ENCODE measurements around the gene NFASC. TPM values are rescaled to one million over a fixed set of nuclear protein-coding genes. Genes with fewer than 3 reads are reported as not detected.

NFASC gene
- polyA plus RNA-seq, 3 donors = 2.1 to 9.6 (median 2.2) TPM

DNA sequence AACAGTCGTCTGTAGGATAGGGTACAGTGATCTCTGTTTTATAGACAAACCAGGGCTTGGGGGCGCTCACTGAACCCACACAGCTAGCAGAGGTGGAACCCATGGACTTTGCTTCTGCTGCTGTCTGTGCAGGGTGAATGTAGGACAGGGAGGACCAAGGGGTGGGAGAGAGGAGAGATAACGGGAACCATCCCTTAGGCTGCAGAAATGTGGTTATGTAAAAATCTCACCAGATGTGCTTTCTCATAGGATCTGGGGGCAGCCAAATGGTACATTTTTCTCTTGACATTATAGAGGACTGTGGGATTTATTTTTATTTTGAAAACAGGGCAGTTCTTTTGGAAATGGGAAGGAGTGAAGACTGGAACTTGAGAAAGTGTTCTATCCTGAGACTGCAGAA is 8.7 kb downstream of the NFASC start:
- H3K27ac ChIP-seq (ENCODE audit: low read depth, low read length) = no peak overlapping the region
- WGBS, 3 donors = 58 to 61% (median 60%) methylated on average over 3 of the region's 3 CpGs

DNA sequence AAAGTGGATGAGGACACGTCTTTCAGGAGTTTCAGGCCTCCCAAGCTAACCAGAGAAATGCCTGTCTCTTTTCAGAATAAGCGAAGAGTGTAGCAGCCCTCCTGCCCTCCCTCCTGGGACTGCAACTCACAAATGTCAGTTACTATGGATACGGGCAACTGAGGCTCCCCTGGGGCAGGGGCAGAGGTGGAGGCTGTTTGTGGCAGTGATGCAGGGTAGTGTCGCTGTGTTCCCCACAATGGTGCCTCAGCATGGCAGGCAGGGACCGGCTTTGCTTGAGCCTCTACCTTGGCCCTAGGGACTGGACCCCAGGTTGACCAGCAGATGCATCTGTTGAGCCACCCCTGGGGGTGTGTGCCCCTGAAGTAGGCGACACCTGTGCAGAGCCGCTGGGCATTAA is 10.2 kb downstream of the NFASC start:
- WGBS, 3 donors = 90 to 95% (median 91%) methylated on average over 7 of the region's 7 CpGs
- H3K27ac ChIP-seq (ENCODE audit: low read depth, low read length) = no peak overlapping the region

DNA sequence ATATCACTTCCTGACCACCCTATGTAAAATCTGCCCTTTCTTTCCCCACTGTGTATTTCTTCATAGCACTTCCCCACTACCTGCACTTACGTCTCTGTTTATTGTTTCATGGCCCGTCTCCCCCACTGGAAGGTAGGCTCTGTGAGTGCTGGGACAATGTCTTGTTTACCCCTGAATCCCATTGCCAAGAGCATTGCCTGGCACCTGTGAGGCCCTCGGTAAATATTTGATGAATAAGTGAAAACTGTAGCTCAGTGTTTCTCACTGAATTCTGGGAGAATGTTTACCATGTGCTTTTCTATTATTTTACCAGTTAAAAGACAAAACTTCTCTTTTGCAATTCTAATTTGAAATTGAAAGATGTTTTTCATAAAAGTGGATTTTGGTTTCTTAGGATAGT is 11.8 kb downstream of the NFASC start:
- 39 to 81% (median 80%) methylated on average over 3 of the region's 3 CpGs for WGBS, 3 donors
- H3K27ac ChIP-seq (ENCODE audit: low read depth, low read length) = no peak overlapping the region

DNA sequence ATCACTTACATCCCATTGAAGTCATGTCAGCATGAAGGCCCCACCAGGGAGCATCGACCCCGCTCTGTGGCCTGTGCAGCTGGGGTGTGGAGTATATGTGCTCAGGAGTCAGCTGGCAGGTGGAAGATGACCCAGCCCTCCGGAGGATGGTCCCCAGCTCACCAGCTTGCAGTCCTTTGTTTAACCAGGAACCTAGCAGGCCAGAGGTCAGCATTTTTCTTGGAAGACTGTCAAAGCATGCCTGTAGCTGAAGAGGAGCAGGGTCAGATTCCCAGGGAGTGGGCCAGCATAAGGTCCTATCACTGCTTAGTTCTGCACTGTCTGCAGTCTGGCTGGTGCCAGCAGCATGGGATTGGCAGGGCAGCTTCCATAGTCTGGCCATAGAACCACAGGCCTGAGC is 12.7 kb downstream of the NFASC start:
- 64 to 79% (median 77%) methylated on average over 3 of the region's 3 CpGs for WGBS, 3 donors
- no peak overlapping the region for H3K27ac ChIP-seq (ENCODE audit: low read depth, low read length)

DNA sequence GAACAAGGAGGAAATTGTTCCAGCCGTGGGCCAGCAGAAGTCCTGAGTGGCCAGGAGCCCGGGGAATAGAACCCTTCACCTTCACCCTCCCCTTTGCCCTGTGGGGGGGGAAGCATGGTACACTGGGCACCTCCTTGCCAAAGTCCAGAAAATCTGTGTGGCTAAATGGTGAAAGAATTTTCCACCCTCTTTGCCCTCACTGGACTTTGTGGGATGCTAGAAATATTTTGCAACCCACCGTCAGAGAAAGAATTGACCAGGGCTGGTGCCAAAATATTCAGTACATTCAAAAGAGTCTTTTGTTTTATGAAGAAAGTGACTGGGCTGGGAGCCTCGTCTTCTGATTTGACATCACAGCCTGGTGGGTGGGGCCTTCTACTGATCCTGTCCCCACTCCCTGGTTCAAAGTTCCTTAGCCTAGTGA is 14.6 kb downstream of the NFASC start:
- WGBS, 3 donors = 38 to 47% (median 38%) methylated on average over 4 of the region's 4 CpGs
- no peak overlapping the region for H3K27ac ChIP-seq (ENCODE audit: low read depth, low read length)

DNA sequence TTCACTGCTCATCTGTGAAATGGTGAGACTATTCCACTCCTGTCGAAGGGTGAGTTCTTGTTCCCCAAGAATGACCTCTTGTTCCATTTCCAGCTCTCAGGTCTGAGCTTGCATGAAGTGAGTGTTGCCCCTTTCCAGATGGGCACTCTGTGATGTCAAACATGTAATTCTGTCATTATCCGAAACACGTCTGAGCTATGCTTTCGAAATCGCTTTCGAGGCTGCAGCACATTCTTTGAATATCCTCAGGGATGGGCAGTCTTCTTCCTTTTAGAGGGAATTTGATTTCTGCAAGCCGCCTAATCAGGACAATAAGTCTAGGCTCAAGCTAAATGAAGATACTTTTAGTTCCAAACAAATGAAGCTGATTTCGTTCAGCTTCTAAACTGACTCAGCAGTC is 15.1 kb downstream of the NFASC start:
- WGBS, 3 donors = 52 to 66% (median 57%) methylated on average over 8 of the region's 8 CpGs
- no peak overlapping the region for H3K27ac ChIP-seq (ENCODE audit: low read depth, low read length)

DNA sequence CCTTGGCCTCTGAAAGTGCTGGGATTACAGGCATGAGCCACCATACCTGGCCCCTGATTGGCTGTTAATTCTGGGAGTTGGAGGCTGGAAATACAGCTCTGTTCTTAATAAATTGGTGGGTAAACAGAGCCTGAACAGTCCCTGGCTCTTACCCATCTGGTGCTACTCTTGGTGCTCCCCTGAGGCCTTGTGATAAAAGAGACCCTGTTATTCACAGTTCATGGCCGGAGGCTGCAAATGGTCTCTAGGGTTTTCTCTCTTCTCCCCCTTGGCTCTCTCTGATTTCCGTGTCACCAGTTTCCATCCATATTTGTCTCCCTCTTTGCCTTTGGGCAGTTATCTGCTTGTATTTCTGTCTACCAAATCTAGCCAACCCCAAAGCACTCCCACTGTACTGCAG is 17.2 kb downstream of the NFASC start:
- WGBS, 3 donors = 73 to 83% (median 73%) methylated on average over 2 of the region's 2 CpGs

DNA sequence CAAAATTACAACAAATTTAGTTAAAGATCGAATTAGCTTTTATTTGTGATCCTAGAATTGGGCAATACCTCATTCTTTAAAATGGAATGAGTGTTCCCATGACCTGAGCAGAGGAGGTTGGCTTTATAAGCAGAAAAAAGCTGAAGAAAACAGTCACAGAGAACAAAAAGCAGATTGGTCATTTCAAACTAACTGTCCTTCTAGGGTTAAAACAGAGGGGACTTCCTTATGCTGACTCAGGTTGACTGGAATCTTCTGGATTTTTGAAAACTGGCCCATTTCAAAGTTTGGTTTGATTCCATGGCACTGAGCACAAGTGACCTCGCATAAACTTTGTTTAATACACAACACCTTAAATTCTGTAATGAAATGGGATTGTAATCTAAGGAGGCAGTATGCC is 17.6 kb downstream of the NFASC start:
- no peak overlapping the region for H3K27ac ChIP-seq (ENCODE audit: low read depth, low read length)
- 55 to 66% (median 65%) methylated on average over 2 of the region's 2 CpGs for WGBS, 3 donors

More for the DNA sequence above, 17.2 kb downstream of the NFASC start:
- no peak overlapping the region for H3K27ac ChIP-seq (ENCODE audit: low read depth, low read length)

DNA sequence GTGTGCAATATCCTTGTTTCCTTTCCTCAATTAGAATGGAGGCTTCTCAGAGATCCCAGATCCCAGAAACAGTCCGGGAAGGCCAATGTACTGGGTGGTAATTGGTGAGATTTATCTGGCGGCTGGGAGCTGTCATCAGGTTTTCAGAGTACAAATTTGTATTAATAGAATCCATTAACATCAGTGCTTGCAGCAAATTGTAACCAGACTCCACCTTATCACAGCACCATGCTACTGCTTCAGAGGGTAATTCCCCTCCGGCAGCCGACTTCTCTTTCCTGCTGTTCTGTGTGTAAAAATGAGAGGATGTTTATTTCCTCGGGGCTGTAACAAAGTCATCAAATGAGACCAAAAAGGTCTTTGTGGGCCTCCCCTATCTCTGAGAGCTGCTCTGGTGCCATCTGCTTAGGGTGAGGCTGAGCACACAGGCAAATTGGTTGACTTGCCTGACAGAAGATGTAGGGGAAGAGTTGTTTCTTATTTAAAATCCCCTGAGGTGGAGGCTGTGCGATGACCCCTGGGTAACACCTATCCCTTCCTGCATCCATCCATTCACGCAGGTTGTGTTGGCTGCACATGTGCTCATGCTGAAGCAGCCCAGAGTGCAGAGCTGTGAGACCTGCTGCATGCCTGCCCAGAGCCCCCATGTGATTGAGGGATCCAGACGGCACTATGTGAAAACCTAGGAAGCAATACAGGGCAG is 19.2 kb downstream of the NFASC start:
- WGBS, 3 donors = 39 to 47% (median 44%) methylated on average over 8 of the region's 8 CpGs
- no peak overlapping the region for H3K27ac ChIP-seq (ENCODE audit: low read depth, low read length)

DNA sequence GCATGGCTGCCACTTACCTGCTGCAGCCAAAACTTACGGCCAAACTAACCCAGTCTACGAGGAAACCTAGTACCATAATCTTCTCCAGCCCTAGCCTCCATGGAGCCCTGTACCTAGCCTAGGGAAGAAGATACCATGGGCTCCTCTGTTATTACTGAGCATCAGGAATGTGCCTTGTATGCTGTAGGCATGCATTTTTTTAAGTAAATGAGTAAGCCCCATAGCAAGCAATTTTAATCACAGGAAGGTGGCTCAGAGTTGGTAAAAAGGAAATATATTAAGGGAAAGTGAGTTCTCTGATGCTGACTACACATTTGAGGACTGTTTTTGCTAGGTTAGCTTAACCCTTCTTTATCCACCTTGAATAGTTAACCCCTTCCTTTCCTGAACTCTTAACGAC is 21.2 kb downstream of the NFASC start:
- H3K27ac ChIP-seq (ENCODE audit: low read depth, low read length) = no peak overlapping the region
- WGBS, 3 donors = 90 to 95% (median 93%) methylated on average over 3 of the region's 3 CpGs

DNA sequence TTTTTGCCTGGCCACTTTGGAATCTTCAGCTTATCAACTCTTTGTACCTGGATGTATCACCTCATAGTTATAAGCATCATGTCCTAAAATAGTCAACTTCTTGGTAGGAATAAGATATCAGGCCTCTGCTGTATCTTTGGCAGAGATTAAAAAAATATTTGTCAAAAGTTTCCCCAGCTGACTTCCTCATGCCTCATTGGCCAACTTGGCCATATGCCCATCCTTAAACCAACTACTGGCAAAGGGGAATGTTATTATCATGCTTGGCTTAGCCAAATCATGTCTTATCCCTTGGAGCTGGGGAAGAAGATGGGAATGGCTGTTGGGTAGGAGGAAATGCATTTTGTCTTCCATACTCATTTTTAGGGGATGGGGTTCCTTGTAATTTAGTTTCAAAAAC is 23.4 kb downstream of the NFASC start:
- H3K27ac ChIP-seq (ENCODE audit: low read depth, low read length) = no peak overlapping the region

DNA sequence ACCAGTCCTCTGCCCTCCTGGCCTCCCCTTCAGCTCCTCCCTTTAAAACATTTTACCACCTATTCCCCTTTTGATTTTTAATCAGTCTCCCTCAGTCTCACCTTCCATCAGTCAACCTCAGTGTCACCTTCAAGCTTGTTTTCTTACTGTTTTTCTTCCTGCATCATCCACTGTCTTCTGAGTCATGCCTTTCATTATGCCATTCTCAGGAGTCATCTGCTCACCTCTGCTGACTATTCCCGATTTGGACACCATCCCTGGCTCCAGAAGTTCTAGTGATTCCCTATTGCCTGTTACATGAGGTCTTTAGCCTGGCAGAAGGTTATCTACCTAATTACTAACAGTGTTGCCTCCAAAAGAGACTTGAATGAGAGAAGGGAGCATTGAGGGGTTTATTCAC is 23.9 kb downstream of the NFASC start:
- no peak overlapping the region for H3K27ac ChIP-seq (ENCODE audit: low read depth, low read length)
- WGBS, 3 donors = 58 to 73% (median 59%) methylated on average over 1 of the region's 1 CpG

DNA sequence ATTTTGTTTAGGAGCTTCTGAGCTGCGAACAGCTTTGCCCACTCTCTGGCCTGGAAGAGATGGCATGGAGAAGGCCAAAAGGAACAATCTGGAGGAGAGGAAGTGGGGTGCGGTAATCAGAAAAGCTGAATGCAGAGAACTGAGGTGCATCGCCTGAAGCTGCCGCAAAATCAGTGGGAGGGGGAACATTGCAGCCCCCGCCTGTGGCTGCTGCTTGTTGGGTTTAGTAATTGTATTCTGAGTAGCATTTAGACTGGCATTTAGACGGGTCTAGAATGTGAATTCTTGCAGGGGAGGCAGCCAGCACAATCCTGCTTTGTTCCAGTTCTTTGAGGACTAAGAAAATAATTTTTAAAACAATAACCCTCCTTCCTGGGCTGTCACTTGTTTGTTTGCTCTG is 25.4 kb downstream of the NFASC start:
- no peak overlapping the region for H3K27ac ChIP-seq (ENCODE audit: low read depth, low read length)
- WGBS, 3 donors = 80 to 87% (median 85%) methylated on average over 6 of the region's 6 CpGs

DNA sequence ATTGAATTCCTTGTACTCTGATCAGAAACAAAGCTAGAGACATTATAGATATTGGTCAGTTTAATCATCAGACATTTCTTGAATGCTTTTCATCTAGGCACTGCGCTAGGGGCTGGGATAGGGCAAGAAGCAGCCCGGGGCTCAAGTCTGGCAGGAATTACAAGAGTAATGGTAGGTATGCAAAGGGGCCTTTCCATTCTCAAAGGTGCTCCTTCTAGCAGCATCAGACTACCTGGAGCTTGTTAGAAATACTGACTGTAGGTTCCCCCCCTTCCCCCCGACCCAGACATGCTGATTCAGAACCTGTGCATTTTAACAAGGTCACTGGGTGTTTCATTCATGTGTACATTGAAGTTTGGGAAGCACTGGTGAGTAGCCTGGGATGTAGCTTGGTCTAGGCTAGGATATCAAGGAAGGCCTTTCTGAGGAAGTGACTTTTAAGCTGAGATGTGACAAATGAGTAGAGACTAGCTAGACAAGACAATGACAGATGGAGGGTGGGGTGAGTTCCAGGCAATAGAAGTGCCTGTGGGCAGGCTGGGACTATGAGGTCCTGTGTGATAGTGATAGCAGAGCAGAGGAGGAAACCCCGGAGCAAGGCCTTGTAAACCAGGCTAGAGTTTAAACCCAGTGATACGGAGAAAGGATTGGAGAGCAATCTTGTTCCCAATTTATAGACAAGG is 26.3 kb downstream of the NFASC start:
- WGBS, 3 donors = 75 to 87% (median 83%) methylated on average over 5 of the region's 5 CpGs
- H3K27ac ChIP-seq (ENCODE audit: low read depth, low read length) = no peak overlapping the region

DNA sequence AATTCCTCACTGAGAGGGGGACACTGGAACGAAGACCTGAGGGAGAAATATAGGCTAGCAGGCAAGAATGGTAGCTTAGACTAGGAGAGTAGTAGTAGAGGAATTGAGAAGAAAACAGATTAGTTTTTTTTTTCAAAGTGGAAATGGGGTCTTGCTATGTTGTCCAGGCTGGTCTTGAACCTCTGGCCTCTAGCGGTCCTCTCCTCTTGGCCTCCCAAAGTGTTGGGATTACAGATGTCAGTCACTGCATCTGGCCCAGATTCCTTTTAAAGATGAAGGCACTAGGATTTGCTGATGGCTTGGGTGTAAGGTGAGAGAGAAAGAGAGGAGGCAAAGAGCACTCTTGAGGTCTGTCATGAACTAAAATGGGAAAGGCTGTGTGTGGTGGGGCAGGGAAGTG is 30.1 kb downstream of the NFASC start:
- no peak overlapping the region for H3K27ac ChIP-seq (ENCODE audit: low read depth, low read length)
- 80 to 83% (median 80%) methylated on average over 2 of the region's 2 CpGs for WGBS, 3 donors

DNA sequence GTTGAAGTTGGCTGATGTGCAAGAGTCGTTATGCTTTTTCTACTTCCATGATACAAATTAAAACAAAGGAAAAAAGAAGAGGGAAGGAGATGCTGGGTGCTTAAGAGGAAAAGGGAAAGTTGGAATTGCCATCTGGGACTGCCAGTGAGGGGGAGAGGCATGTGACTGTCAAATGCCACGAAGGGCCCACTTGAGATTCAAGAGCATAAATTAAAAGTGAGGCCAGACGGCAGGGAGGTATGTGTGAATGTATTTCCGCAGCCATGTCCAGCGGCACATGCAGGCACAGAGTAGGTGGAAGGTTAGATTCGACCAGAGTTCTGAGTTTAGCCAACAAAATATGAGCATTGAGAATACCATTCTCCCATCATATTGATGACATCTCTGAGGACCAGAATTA is 32.0 kb downstream of the NFASC start:
- WGBS, 3 donors = 75 to 82% (median 79%) methylated on average over 6 of the region's 6 CpGs
- no peak overlapping the region for H3K27ac ChIP-seq (ENCODE audit: low read depth, low read length)

DNA sequence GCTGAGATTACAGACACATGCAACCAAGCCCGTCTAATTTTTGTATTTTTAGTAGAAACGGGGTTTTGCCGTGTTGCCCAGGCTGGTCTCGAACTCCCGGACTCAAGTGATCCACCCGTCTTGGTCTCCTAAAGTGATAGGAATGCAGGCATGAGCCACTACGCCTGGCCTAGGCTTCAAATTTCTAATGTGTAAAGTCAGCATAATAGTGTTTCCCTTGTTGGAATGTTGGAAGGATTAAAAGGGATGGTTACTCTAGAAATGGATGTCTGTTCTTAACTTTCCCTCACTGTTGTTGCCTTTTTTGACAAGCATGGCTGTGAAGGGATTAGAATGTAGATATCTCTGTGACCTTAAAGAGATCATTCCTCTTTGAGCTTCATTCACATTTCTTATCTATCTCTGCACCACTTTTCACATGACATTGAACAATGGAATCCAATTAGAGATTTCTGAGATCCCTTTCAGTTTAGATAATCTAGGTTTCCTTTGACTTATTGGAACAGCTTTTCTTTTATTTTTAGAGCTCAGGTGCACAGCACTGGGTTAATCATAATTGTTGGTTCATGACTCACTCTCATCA is 33.7 kb downstream of the NFASC start:
- H3K27ac ChIP-seq (ENCODE audit: low read depth, low read length) = no peak overlapping the region
- WGBS, 3 donors = 85 to 89% (median 89%) methylated on average over 7 of the region's 7 CpGs

DNA sequence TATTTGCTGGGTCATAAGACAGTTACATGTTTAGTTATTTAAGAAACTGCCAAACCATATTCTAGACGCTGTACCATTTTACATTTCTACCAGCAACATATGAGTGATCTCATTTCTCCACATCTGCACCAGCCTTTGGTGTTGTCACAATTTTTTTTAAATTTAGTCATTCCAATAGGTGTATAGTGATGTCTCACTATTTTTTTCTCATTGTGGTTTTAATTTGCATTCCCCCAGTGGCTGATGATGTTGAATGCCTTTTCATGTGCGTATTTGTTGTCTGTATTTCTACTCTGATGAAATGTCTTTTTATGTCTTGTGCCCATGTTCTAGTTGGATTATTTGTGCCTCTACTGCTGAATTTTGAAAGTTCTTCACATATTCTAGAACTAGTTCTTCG is 38.4 kb downstream of the NFASC start:
- 86 to 89% (median 87%) methylated on average over 3 of the region's 3 CpGs for WGBS, 3 donors
- no peak overlapping the region for H3K27ac ChIP-seq (ENCODE audit: low read depth, low read length)

DNA sequence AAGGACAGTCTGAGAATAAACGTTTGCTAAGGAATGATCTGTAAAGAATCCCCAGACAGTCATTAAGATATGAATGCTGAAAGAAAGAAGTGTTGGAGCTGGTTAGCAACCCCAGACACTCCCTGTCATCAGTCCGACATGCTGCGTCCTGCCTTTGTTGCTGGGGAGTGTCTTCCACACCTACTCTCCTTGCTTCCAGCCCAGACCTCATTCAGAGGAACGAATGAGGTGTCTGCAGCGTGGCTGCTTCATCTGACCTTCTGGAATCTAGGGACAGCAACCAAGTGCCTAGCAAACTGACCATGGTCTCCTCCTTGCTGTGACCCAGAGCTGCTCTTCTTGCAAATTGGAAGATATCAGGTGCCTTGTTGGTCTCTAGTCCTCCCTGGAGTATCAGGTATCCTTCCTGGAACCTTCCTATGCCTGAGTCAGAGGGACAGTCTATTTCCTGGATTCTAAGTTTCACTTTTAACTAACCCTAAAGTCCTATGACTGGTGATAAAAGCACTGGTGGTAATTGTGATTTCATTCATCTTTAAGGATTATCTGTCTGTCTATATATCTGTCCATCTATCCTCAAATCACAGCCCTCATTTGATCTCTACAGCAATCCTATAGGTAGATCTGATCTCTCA is 45.3 kb downstream of the NFASC start:
- 39 to 60% (median 51%) methylated on average over 5 of the region's 5 CpGs for WGBS, 3 donors
- no peak overlapping the region for H3K27ac ChIP-seq (ENCODE audit: low read depth, low read length)
